C4-2B (cell line): ENCODE results near the gene HOXA1.

ENCODE experiments used
- H3K27ac ChIP-seq: fragments of 450-650 bp; 2 replicates; pipeline ENCODE4 v1.5.1; 2017
- CTCF ChIP-seq: fragments of 450-650 bp; conservative IDR thresholded peaks from 2 replicates; pipeline ENCODE4 v1.5.1; 2017; ENCODE audit warnings: mild to moderate bottlenecking
- ZFX ChIP-seq: fragments of 450-650 bp; IDR thresholded peaks from 2 replicates; pipeline ENCODE4 v1.6.1; 2017

Gene HOXA1

GRCh38 chr7:27119412-27119911 lies 23.7 kb upstream of the HOXA1 start:
- no peak overlapping the region for H3K27ac ChIP-seq
- TF ChIP-seq CTCF (no peak), ZFX (no peak)

DNA sequence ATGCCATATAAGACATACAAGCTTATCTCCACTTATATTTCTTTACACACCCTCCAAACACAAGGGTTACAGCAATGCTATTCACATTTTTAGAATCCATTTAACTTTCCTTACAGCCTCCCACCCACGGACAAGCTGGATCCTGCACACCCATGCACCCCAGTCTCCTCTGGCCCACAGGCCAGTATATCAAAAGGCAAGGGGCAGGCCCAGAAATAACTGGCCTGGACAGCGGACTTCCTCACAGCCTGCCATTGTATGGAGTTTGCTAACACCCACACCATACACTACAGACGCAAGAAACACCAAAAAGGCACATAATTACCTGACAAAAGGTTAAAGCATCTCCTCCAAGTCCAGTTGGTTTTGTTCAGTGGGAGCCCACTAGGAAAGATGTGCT lies 22.8 kb upstream of the HOXA1 start:
- H3K27ac ChIP-seq: no peak overlapping the region
- TF ChIP-seq ZFX: no peak
- TF ChIP-seq CTCF: no peak

- H3K27ac ChIP-seq: no peak overlapping the region
These were observed 22.2 kb upstream of the HOXA1 start for GRCh38 chr7:27117887-27118491.

GRCh38 chr7:27116962-27117886 lies 21.4 kb upstream of the HOXA1 start:
- H3K27ac ChIP-seq: no peak overlapping the region
- TF ChIP-seq CTCF: no peak
- TF ChIP-seq ZFX: no peak

More at GRCh38 chr7:27117887-27118491, 22.2 kb upstream of the HOXA1 start:
- TF ChIP-seq CTCF: no peak
- no peak for TF ChIP-seq ZFX

- H3K27ac ChIP-seq: no peak overlapping the region
- TF ChIP-seq ZFX (no peak), CTCF (no peak)
These were observed 20.5 kb upstream of the HOXA1 start for GRCh38 chr7:27116031-27116961.

- TF ChIP-seq CTCF (no peak), ZFX (no peak)
- H3K27ac ChIP-seq: no peak overlapping the region
These were observed 19.6 kb upstream of the HOXA1 start for GRCh38 chr7:27115221-27116026.
